NCI-H446 treated with DMSO at 0.1 percent for 48 hours (cell line): ENCODE results near the gene CAP1.
"Not testable (repeated sequence)": the region's sequence is repeated elsewhere in the genome, so short reads cannot be mapped to it uniquely, and the experiment has no call there.

Experiments
- DNase-seq: peaks from one replicate; lab custom pipeline; 2025; lab: John Stamatoyannopoulos, UW

Gene CAP1, protein sequence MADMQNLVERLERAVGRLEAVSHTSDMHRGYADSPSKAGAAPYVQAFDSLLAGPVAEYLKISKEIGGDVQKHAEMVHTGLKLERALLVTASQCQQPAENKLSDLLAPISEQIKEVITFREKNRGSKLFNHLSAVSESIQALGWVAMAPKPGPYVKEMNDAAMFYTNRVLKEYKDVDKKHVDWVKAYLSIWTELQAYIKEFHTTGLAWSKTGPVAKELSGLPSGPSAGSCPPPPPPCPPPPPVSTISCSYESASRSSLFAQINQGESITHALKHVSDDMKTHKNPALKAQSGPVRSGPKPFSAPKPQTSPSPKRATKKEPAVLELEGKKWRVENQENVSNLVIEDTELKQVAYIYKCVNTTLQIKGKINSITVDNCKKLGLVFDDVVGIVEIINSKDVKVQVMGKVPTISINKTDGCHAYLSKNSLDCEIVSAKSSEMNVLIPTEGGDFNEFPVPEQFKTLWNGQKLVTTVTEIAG

DNA sequence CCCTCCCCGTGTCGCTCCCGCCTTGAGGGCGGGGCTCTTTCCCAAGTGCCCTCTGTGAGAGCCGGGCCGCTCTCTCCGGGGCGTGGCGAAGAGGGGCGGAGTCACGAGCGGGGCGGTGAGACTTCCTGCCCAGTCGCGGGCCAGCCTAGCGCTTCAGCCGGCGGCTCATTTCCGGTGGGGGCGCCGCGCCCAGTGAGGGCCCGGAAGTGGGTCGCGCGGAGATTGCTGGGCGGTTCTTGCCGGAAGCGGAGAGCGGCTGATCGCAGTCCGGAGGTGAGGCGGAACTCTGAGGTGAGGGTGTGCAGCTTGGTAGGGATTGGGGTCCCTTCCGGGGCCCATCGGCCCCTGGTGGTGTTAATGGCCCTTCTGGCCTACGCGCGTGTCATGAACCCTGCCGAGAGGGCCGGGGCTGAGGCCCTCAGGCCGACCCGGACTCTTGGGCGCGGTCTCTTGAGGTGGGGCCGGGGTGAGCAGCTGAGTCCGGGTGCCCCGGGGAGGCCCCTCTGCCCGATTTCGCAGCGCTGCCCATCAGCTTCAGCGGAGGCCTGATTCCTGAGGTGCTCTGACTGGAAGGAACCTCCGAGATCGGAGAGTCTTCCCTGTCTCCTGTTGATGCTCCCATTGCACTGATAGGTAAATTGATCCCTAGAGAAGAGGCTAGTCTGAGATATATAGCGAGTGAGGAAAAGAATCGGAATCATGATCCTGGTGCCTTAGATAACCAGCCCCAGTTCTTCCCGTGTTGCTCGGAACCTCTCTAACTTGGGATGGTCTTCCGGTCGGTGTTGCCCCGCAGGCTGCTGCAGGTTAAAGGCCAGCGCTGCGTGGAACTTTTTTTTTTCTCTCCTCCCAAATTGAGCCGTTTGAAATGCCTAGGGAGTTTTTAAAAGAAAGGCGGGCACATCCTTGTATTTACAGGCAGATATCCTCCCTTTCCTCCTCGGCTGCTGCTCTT, at the start of gene CAP1:
Gene CAP1 (plus strand): TSS at position 219 of the 955 bp plus-strand sequence. CDS start 18,618 bp downstream, outside the sequence.
- peak; percentile 97 for DNase-seq

DNA sequence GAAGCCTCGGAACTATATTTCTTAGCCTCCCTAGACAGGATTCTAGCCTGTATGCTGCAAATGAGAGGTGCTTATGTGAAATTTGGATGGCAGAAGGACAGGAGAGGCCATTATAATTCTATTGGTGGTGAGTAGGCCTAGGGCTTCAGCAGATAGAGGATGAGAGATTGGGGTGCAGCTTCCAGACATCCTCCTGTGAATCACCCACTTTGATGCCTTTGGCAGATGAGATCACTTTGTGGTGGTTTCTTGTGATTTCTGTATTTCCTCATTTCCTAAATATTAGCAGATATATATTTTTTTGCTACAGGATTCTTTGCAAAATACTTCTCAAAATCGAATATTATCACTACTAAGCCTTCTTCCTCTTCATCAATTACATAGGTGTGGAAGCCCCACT, 48.3 kb upstream of the CAP1 start:
- no peak for DNase-seq

DNA sequence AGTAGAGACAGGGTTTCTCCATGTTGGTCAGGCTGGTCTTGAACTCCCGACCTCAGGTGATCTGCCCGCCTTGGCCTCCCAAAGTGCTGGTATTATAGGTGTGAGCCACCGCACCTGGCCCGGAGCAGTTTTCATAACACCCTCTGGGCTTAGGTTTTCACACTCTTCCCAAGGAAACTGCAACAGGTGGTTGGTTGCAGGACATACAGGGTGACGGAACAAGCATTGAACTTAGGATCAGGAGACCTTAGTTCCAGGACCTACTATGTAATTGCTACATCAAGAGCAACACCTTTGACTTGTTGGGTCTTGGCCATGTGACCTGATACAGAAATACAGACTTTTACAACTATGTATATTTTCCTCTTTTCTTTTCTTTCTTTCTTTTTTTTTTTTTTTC, 47.6 kb upstream of the CAP1 start:
- DNase-seq = no peak

DNA sequence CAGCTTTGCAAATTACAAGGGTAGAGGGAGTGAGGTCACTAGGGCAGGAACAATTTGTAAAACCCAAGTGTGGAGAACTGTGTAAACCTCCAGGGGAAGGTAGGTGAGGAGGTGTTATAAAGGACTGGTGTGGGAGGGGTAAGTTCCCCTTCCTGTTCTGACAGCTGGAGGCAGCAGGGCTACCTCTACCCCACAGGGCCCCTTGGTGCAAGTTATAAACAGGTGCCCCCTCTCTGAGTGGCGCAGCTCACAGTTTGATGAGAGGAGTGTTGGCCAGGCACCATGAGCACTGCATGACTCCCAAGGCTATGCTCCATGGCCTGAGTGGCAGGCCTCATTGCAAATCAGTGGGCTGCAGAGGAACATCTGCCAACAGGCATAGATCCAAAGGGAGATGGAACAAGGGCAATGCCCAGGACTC, 44.5 kb upstream of the CAP1 start:
- DNase-seq = peak; percentile 51

DNA sequence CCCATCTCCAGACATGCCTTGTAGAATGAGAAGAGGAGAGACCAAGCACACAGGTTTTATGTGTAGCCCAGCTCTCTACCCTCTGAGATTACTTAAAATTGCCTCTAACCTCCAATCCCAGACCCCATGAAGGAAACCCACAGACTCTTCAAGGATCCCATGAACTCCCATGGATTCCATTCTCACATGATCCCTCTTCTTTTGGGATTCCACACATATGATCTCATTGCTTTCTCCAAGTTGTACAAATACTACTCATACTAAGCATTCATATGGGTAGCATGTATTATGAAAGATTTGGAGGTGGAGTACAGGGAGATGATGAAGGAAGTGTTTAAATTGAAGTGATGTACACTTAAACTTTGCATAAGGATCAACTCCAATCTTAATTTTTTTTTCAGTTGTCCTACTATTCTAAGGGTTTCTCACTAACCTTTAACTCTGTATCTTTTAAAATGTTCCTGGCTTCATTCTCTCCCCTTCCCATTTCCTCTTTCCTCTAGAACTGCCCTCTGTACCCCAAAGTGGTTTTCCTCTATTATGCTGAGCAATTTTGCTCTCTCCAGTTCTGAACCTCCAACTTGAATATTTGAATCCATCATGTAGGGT, 44.0 kb upstream of the CAP1 start:
- DNase-seq = no peak

DNA sequence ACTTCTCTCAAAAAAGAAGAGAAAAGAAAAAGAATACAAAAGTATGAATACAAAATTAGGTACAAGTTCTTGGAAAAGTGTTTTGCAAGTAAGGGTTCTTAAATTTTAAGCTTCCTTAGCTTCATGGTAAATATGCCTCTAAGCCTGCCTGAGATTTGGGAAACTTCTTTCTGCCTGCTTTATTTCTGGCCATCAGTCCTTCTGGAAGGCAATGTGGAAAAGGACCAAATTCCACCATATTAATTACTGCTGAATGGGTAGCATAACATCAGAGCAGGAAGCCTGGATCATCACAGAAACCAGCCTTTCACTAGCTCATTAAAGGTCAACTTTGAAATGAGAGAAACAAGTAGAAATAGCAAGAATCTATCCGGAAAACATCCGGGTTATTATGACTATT, 39.1 kb upstream of the CAP1 start:
- no peak for DNase-seq

DNA sequence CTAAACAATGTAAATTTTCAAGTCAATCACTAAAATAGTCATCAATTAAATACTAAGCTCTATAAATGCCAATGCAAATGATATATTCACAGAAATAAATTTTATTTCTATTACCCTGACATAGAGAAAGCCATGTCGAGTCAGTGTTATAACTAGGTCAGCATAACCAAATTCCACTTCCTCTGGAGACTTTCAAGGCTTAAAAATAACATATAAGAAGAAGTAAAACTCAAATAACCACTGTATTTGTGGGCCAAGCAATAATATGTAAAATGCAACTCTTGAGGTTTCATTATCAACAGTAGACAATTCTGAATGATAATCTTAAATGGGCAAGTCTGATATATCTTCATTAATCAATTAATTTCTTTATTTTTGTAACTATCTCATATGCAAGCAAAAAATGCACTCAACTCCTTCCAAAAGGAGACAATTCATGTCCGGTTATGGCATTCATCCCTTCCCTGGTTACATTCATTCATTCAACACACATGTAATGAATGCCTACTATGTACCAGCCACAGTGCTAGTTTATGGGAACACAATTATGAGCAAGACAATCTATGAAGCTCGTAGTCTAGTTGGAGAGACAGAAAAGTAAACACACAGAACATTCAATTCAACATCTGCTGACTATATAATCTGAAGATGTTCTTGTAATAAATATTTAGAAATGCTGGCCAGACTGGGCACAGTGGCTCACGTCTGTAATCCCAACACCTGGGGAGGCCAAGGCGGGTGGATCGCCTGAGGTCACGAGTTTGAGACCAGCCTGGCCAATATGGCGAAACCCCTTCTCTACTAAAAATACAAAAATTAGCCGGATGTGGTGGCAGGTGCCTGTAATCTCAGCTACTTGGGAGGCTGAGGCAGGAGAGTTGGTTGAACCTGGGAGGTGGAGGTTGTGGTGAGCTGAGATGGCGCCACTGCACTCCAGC, 37.1 kb upstream of the CAP1 start:
- no peak for DNase-seq

DNA sequence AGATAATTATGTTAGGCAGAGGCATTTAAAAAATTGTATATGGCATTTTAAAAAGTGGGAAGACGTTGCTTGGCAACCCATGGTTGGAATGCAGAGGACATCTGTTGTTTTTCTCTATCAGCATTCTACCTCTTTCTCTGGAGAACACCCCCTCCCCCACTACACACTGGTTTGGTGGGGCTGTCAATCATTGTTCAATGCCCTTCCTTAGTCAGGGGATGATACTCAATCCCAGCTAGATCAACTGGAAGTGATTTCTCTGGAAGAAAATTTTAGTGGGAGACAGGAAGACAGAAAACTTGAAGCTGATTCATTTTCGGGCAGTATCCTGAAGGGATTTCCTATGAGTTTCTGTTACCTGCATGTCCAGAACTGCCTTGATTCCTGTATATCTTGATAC, 35.7 kb upstream of the CAP1 start:
- DNase-seq = peak; percentile 64

DNA sequence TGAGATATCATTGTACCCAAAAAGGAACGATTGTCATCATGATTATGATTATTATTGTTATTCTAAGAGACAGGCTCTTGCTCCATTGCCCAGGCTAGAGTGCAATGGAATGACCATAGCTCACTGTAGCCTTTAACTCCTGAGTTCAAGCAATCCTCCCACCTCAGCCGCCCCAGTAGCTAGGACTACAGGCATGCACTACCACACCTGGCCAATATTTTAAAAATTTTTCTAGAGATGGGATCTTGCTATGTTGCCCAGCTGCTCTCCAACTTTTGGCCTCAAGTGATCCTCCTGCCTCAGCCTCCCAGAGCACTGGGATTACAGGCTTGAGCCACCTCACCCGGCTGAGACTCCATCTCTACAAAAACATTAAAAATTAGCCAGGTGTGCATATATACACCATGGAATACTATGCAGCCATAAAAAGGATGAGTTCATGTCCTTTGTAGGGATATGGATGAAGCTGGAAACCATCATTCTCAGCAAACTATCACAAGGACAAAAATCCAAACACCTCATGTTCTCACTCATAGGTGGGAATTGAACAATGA, 33.0 kb upstream of the CAP1 start:
- DNase-seq = not testable (repeated sequence)

DNA sequence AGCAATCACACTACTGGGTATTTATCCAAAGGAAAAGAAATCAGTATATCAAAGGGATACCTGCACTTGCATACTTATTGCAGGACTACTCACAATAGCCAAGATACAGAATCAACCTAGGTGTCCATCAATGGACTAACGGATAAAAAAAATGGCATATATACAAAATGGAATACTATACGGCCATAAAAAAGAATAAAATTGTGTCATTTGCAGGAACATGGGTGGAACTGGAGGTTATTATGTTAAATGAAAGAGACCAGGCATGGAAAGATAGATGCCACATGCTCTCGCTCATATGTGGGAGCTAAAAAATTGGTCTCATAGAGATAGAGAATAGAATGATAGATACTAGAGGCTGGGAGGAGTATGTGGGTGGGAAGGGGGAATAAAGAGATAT, 29.3 kb upstream of the CAP1 start:
- DNase-seq = no peak

DNA sequence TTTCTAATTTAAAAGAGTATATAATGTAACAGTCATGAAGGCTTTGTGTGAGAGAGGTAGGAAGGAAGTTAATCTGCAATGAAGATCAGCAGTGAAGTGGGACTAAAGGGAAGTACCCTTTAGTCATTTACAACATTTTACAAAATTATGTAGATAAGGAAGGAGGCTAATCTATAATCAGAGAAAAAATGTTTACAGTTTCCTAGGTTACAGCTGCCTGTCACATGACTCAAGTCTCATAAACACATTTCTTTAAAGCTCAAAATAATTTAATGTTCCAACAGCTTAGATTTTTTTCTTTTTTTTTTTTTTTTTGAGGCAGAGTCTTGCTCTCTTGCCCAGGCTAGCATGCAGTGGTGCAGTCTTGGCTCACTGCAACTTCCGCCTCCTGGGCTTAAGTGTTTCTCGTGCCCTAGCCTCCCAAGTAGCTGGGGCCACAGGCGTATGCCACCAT, 26.2 kb upstream of the CAP1 start:
- DNase-seq = no peak

DNA sequence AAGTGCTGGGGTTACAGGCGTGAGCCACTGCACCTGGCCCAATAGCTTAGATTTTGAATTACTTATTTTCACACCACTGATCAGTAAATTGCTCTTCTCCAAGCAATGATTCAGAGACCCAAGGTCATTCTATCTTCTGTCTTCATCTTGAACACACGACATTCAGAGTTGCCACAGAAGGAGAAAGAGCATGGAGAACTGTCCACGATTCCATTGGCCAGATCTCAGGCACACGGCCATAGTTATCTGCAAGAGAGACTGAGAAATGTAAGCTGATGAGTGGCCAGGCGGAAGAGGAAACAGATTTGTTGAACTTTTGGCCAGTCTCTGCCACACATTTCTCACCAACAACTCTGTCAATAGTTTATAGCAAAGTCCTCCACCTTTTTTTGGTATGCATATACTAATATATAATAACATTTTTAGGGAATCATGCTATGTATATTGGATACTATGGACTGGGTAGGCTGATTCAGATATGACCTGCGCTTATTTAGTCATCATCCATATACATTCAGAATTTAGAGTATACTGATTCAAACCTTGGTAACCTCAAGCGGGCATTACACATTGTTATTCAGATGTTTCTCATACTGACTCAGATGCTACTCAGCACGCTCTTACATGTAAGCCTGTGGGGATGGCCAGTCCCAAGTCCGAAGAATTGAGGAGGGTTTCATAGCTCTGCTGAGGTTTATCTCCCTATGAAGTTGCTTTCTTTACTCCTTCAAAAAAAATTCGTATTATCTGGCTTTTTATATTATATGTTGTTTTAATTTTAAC, 25.5 kb upstream of the CAP1 start:
- no peak for DNase-seq

DNA sequence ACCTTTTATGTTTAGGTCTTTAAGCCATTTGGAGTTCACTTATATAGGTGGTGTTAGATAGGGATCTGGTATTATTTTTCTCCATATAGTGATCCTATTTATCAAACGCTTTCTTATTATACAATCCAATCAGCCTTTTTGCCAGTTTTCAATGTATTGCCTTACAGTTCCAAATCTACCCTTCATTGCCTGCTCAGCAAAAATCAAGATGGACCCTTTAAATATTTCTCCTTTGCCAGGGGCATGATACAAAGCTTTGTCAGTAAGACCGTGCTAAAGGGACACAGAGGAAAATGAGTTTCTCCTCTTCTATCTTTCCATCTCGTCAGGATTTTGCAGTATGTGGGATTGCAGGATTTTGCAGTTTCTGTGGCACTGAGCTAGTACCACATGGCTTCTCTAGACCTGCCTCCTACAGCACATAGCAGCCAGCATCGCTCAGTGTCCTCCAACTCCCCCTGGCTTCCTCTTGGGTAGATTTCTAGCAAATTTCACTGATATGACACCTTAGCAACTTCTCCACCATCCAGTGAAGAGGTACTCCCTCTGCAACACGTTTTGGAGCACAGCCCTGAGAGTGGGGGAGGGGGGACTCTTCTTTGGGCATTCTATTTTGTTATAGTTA, 22.5 kb upstream of the CAP1 start:
- DNase-seq = no peak

DNA sequence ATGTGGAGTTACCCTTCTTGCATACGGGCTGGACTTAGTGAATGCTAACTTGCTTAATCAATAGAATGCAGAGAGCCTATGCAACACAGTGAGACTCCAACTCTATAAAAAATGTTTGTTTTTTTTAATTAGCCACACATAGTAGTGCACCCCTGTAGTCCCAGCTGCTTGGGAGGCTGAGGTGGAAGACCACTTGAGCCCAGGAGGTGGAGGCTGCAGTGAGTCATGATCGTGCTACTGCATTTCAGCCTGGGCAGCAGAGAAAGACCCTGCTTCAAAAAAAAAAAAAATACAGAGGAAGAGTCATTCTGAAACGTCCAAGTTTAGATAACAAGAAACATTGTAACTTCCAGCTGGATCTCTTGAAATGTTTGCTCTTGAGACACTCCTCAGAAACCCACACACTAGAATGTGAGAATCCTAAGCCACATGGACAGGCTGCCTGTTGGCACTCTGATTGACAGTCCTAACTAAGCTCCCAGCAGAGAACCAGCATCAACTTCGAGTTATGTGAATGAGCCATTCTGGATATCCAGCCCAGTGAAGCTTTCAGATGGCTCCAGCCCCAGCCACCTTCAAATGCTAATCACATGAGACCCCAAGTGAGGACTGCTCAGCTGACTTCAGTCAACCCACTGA, 20.0 kb upstream of the CAP1 start:
- DNase-seq = no peak

DNA sequence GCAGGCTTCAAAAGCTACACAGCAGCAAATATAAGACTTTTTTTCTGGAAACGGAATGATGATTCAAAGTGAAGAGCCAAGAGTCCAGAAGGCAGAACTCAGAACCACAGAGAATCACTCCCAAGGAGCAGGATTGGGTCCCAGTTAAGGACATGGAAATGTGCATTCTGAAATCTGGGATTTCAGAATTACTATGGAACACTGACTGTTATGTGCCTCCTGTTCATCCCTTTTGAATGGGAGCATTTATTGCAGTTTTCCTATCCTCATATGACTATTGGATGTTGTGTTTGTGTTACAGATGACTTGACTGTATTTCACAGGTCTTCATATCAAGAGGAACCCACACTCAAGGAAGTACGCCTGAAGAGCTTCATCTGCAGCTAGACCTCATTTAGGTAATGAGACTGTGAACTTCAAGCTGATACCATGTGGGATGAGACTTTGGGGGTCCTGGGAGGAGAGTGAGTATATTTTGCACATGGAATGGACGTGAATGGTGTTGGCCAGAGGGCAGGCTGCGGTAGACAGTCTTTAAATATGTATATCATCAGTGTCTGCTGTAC, 17.1 kb upstream of the CAP1 start:
- DNase-seq = no peak

DNA sequence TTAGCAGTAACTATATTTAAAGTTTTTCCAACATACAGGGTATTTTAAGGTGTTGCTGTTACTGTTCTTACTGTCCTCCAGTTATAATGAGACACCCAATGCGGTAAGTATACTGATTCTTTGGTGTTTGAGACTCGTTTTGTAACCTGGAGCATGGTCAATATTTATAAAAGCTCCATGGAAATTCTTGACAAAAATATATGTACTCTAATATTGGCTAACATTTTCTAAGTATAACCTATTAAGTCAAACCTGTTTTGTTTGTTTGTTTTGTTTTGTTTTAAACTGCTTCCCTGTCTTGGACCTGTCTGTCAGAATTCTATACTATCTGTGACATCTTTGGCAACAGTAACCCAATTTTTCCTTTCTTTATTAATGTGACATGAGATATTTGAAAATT, 15.9 kb upstream of the CAP1 start:
- DNase-seq = no peak

DNA sequence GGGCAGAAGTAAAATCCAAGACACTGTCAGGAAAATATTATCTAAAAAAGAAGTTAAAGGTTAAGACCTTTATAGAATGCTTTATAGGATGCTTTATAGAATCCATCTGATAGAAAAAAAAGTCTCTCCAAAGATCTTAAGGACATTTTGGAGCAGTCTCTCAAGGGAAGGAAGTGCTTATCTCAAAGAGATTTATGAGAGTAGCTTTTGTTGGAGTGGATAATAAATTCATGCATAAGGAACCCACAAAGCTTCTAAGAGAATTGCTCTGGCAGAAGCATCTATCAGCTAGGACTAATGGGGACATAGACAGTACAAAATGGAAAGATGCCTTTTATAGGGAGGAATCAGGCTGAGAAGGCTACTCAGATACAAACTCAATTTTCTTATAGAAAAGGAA, 12.9 kb upstream of the CAP1 start:
- no peak for DNase-seq

DNA sequence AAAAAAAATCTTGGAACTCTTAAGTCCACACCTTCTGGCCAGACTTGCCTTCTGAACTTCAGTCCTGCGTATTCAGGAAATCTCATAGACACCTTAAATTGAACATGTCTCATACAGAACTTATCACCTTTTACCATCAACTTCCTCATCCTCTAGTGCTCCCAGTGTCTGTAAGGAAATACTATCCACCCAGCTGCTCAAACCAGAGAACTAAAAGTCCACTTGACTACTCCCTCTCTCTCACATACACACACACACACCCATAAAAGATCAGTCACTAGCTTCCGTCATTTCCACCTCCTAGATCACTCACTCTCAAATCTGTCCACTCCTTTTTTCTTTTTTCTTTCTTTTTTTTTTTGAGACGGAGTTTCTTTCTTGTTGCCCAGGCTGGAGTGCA, 10.9 kb upstream of the CAP1 start:
- DNase-seq = no peak
